HCT116 (cell line): ENCODE results near the gene UPP2.

Experiments used
- CTCF ChIP-seq, 3 experiments: fragments of 200-600 bp in 1 of 3; sonication (generic) in 1 of 3; IDR thresholded peaks in 2 of 3; conservative IDR thresholded peaks in 1 of 3; 2 replicates each; pipeline ENCODE4 v1.5.1; 2012 to 2017; ENCODE audit warnings: low read depth in 2 of 3, low read length in 2 of 3, antibody characterized with exemption in 1 of 3, borderline replicate concordance in 1 of 3, control low read depth in 1 of 3, mild to moderate bottlenecking in 1 of 3, mixed read lengths in 1 of 3, mixed run types in 1 of 3, moderate library complexity in 1 of 3; ENCODE audit not compliant: insufficient read depth in 1 of 3
- EGR1 ChIP-seq: IDR thresholded peaks from 2 replicates; pipeline ENCODE4 v1.6.1; 2012; ENCODE audit warnings: low read depth
- EZH2 ChIP-seq: fragments of 200-600 bp; sonication (generic); IDR thresholded peaks from 2 replicates; pipeline ENCODE4 v1.6.1; 2017; ENCODE audit warnings: antibody characterized with exemption, mixed run types
- EZH2phosphoT487 ChIP-seq: fragments of 200-600 bp; IDR thresholded peaks from 2 replicates; pipeline ENCODE4 v1.6.1; 2018; ENCODE audit warnings: antibody characterized with exemption, borderline replicate concordance
- POLR2A ChIP-seq: IDR thresholded peaks from 2 replicates; pipeline ENCODE4 v1.7.0; 2011; ENCODE audit warnings: borderline replicate concordance; ENCODE audit not compliant: insufficient read depth, insufficient read length; ENCODE audit errors: extremely low read depth
- POLR2AphosphoS5 ChIP-seq: IDR thresholded peaks from 2 replicates; pipeline ENCODE4 v1.6.1; 2011; ENCODE audit warnings: mild to moderate bottlenecking, low read depth, low read length, moderate library complexity
- RAD21 ChIP-seq: IDR thresholded peaks from 2 replicates; pipeline ENCODE4 v1.6.1; 2012; ENCODE audit warnings: low read depth, mild to moderate bottlenecking
- REST ChIP-seq: IDR thresholded peaks from 2 replicates; pipeline ENCODE4 v1.6.1; 2012; ENCODE audit warnings: low read depth
- SP1 ChIP-seq: IDR thresholded peaks from 2 replicates; pipeline ENCODE4 v1.6.1; 2012; ENCODE audit warnings: low read depth
- TCF7L2 ChIP-seq: IDR thresholded peaks from 2 replicates; pipeline ENCODE4 v1.7.0; 2011; ENCODE audit warnings: borderline replicate concordance, inconsistent platforms; ENCODE audit not compliant: insufficient read depth, insufficient read length; ENCODE audit errors: extremely low read depth
- ZBTB33 ChIP-seq: IDR thresholded peaks from 2 replicates; pipeline ENCODE4 v1.6.1; 2011; ENCODE audit warnings: mild to moderate bottlenecking, low read length, moderate library complexity; ENCODE audit not compliant: insufficient replicate concordance; ENCODE audit errors: extremely low read depth

GRCh38 chr2:158071018-158071417 is 30.7 kb upstream of the UPP2 start:
- TF ChIP-seq POLR2AphosphoS5 (no peak), CTCF (IDR thresholded peaks at IDR 0.05 in 2 of 3, conservative IDR thresholded peaks at IDR 0.05 in 1 of 3; ENCODE audit: borderline replicate concordance in 1 of 3, insufficient read depth in 1 of 3, low read depth in 2 of 3, low read length in 2 of 3) (no peak), POLR2A (no peak), EGR1 (no peak), EZH2 (no peak), SP1 (no peak), ZBTB33 (no peak), RAD21 (no peak), REST (no peak), TCF7L2 (no peak), EZH2phosphoT487 (no peak)
